GM19463 (cell line): ENCODE measurements around the gene BET1.

Experiments
- ATAC-seq: cut with Tn5 transposase; IDR thresholded peaks from one replicate; pipeline ENCODE4 v1.9.1; 2021; ENCODE audit warnings: mild to moderate bottlenecking, moderate library complexity; ENCODE audit not compliant: unreplicated experiment

The BET1 gene

DNA sequence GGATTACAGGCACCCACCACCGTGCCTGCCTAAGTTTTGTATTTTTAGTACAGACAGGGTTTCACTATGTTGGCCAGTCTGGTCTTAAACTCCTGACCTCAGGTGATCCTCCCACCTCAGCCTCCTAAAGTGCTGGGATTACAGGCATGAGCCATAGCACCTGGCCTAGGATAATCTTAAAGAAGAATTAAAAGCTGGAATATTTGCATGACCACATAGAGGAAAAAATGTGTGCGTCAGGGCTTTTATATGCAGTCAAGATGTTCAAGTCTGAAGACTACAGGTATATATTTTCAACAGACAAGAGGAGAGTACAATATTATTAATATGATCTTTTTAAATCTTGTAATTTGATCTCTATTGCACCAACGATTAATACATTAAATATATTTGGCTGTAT, 43.2 kb downstream of the BET1 start:
- no peak for ATAC-seq

DNA sequence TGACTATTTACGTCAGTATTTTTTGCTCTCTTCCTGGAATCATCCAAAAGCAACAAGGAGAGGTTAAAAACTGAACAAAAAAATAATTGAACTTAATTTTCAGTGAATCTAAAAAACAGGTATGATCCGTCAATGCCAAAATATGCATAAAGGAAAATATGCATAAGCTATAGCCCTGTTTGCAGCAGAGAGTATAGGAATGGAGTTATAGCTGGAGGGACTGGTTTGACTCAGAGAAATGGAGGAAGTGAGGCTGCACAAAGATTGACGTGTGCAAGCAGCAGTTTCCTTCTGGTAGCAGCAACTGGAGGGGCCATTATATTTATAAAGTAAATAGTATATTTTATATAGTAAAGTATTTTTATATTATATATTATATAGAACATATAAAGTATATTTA, 45.5 kb downstream of the BET1 start:
- no peak for ATAC-seq

GRCh38 chr7:93958216-93958615, 45.9 kb downstream of the BET1 start:
- no peak for ATAC-seq

- peak; percentile 42 for ATAC-seq
Observed at GRCh38 chr7:93957767-93958166, 46.4 kb downstream of the BET1 start.

DNA sequence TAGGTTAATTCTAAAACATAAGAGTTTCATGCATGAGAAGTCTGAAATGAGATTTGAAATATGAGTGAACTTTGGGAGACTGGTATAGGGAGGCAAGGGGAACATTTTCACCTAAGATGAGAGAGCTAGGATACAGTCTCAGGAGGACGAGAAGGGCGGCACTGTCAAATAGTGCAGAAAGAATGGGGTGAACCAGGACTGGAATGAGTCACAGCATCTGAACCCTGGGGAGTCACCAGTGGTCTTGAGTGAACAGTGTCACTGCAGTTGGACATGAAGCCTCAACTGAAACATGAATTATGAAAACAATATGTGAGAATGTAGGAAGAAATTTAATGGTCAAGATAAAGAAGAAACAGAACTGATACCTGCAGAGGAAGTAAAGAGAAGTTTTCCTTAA, 48.9 kb downstream of the BET1 start:
- peak; percentile 83 for ATAC-seq

- no peak for ATAC-seq
Observed at GRCh38 chr7:93949423-93949822, 54.7 kb downstream of the BET1 start.

DNA sequence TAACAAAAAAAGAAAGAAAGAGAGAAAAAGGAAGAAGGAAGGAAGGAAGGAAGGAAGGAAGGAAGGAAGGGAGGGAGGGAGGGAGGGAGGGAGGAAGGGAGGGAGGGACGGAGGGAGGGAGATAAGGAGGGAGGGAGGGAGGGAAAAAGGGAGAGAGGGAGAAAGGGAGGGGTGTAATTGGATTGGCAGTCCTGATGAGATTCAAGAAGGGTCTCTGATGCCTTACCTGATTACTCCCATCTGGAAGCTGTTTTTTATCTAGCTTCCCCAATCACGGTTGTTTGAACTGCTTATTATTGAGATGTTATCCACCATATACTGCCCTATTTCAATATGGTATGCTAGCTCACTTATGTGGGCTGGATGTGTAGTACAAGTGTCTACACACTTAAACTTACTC, 55.3 kb downstream of the BET1 start:
- ATAC-seq, result no peak

- no peak for ATAC-seq
Observed at GRCh38 chr7:93948106-93948505, 56.0 kb downstream of the BET1 start.

DNA sequence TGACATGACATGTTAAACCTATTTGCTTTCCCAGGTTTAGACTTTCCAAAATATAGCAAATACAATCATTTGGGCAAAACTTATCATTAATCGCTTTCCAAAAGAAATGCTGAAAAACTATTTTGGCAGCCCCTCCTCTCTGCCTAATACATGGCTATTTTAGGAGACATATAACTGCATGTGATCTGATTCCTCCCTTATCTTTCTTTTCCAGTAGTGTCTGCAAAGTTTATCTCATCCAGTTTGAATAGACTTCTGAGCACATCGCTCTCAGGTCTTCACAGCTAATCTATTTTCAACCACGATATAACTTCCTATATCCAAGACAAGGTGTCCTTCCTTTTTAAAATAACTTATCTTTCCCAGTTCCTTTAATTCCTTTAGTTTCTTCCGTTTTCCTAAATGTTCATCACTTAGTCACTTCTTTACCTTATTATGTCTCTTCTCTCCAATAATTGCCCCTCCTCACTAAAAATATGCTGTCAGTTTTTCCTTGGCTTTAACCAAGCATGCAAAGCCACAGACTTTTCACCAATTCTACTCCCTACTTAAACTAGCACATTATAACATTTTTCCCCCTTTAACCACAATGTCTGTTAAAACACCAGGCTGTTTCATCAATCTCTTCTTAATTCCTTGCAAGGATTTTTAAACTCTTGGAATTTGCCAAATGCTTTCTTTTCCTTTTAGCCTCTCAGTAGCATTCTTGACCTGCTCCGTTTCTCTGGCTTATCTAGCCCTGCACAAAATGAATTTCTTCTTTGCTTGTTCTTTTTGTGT, 58.2 kb downstream of the BET1 start:
- no peak for ATAC-seq

GRCh38 chr7:93945083-93945482, 59.1 kb downstream of the BET1 start:
- no peak for ATAC-seq

DNA sequence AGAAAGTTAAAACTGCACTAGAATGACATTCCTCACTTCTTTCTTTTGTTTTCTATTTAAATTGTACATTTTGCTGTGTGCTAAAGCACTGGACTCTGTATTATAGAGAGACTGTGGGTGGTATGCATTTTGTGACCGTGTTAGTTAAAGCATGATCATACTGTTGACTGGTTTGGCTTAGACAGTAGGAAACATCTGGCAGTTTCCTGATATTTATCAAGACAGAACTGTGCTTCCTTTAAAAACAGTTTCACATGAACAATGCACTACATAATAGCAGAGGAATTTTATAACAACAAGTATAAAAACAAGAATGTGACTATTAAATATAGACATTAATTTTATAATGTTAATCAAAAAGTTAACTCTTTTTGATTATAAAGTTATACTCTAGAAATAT, 59.5 kb downstream of the BET1 start:
- ATAC-seq, result no peak

DNA sequence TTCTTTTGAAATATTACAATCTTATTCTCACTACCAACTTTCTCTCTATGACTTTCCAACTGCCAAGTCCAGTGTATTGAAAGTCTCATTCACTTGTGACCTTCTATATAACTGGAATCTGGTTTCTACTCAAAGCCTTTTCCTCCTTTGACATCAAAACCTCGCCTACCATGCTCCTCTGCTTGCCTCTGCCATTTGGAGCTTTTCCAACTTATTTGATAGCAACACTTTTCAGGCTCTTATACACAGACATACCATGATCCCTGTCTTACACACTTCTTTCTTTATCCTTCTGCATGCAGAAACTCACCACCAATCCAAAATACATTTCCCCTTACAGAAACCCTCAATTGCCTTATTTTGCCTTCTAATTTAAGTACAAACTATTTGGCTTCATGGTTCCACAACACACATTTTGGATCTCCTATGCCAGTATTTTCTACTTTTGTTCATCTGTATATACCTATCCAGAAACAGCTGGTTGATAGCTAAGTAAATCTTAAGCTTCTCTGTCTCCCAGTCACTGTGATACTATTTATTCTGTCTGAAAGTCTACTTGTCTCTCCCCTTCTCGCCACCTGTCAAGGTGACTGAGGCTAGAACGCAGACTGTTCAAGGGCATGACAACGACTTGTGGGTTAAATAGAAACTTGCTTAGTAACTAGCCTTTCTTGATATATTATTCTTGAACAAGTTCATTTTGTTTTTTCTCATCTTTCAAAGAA, 60.2 kb downstream of the BET1 start:
- ATAC-seq, result no peak
